Natural killer cell (primary cell): ENCODE measurements around the gene CAMSAP1. TPM values are rescaled to one million over a fixed set of nuclear protein-coding genes. Genes with fewer than 3 reads are reported as not detected.

ENCODE experiments used
- ATAC-seq, 3 donors: fragments of 150-1000 bp in 2 of 3; fragments of 200-7000 bp in 1 of 3; cut with Tn5 transposase; 1 replicate in 1 of 3; 2 replicates in 2 of 3; pipeline ENCODE4 v1.10.0; 2021; ENCODE audit warnings: mild to moderate bottlenecking in 2 of 3, moderate library complexity in 2 of 3
- DNase-seq, 2 donors: peaks; one replicate each; pipeline versions ENCODE4 v3.0.0 to v3.0.0-alpha.2; 2013 to 2021; ENCODE audit warnings: mixed read lengths in 1 of 2
- H3K27ac ChIP-seq: one replicate; pipeline ENCODE4 v1.5.1; 2013; ENCODE audit warnings: mild to moderate bottlenecking, low read length
- H3K27me3 ChIP-seq: one replicate; pipeline ENCODE4 v1.6.1; 2013; ENCODE audit warnings: low read length; ENCODE audit not compliant: control insufficient read depth, insufficient read depth
- H3K36me3 ChIP-seq: one replicate; pipeline ENCODE4 v1.6.1; 2013; ENCODE audit warnings: low read length; ENCODE audit not compliant: control insufficient read depth, insufficient read depth
- H3K4me1 ChIP-seq: one replicate; pipeline ENCODE4 v1.6.1; 2013; ENCODE audit warnings: low read length; ENCODE audit not compliant: control insufficient read depth, insufficient read depth
- H3K4me3 ChIP-seq: one replicate; pipeline ENCODE4 v1.5.1; 2013; ENCODE audit warnings: low read length
- H3K9me3 ChIP-seq: one replicate; pipeline ENCODE4 v1.6.1; 2013; ENCODE audit warnings: low read length; ENCODE audit not compliant: control insufficient read depth, insufficient read depth
- H3K27ac Mint-ChIP-seq, 2 donors: one replicate each; pipeline ENCODE4 v1.8.0; 2022; ENCODE audit warnings: mild to moderate bottlenecking in 2 of 2, mixed read lengths in 2 of 2, moderate library complexity in 1 of 2
- H3K27me3 Mint-ChIP-seq, 2 donors: one replicate each; pipeline ENCODE4 v1.8.0; 2022; ENCODE audit warnings: low read depth in 2 of 2, mixed read lengths in 2 of 2
- H3K36me3 Mint-ChIP-seq: one replicate; pipeline ENCODE4 v1.8.0; 2022; ENCODE audit warnings: mixed read lengths
- H3K4me1 Mint-ChIP-seq, 2 donors: one replicate each; pipeline ENCODE4 v1.8.0; 2022; ENCODE audit warnings: mixed read lengths in 2 of 2
- H3K4me3 Mint-ChIP-seq: one replicate; pipeline ENCODE4 v1.8.0; 2022; ENCODE audit warnings: mild to moderate bottlenecking, moderate library complexity, mixed read lengths
- H3K9me3 Mint-ChIP-seq, 2 donors: one replicate each; pipeline ENCODE4 v1.8.0; 2022; ENCODE audit warnings: mixed read lengths in 2 of 2
- CTCF ChIP-seq: fragments of 200-600 bp; IDR thresholded peaks from one replicate; pipeline ENCODE4 v1.8.0; 2022; ENCODE audit warnings: antibody characterized with exemption
- WGBS: methylation state at CpG from one replicate; pipeline ENCODE4 v1.1.7; 2013; ENCODE audit warnings: missing lambda C conversion rate; ENCODE audit not compliant: insufficient coverage; 5-methylcytosine and 5-hydroxymethylcytosine counted together
- intact Hi-C: fragments of 100-400 bp; cut with micrococcal nuclease; formaldehyde crosslinking; loops from one replicate; pipeline ENCODE4 v1.14.2; 2022
- total RNA-seq, 4 donors: library from RNA; stranded (reverse); fragments of 120-200 nt in 1 of 4; gene quantifications; one replicate each; pipeline versions ENCODE4 v1.2.3 to v1.2.4, GENCODE V29; 2013 to 2022

The CAMSAP1 gene
- total RNA-seq, 3 donors from 2014 or later (not counting 1 experiment from before 2014, with no cell fraction given), result 25.9 to 33.5 (median 28.1) TPM

DNA sequence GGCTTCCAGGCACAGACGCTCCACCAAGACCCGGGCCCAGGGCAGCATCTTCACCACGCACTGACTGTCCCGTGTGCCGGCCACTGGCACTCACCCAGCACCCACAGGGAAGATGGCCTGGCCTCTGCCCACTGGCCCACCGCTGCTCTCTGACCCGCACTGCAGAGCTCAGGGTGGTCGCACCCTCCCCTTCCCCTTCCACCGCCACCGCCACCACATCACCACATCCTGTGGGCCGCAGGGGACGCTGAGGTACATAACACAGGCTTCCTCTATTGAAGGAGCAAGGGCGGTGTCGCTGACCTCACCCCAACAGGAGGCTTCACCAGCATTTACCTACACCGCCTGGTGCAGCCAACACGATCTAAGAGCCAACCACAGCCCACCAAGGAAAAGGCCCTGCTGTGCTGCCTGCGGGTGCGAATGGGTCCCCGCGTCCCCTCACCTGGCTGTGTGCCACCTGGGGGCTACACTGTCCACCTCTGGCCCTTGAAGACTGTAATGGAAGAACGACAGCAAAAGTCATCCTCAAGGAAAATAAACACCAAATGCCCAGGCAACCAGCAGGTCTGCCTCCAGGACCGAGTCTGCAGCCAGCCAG, 101.8 kb downstream of the CAMSAP1 start:
- 32% methylated on average over 22 of the region's 22 CpGs for WGBS
- H3K27me3 Mint-ChIP-seq, result no peaks in the 10 kb centered on the region
- ATAC-seq, result peak in 1 of 3 donors; percentile 39
- no peaks in the 10 kb centered on the region for H3K9me3 ChIP-seq
- H3K4me3 Mint-ChIP-seq, result peak overlapping the region; percentile 31
- peak overlapping the region in 1 of 2 donors; percentile 54 for H3K27ac Mint-ChIP-seq
- peaks cover 10% of the 10 kb centered on the region for H3K36me3 Mint-ChIP-seq
- H3K36me3 ChIP-seq, result peaks cover 9% of the 10 kb centered on the region
- H3K4me1 Mint-ChIP-seq, result peaks cover 32 to 35% of the 10 kb centered on the region in 2 donors
- H3K27me3 ChIP-seq, result no peaks in the 10 kb centered on the region
- intact Hi-C loops, result no loop called here
- peaks cover 22% of the 10 kb centered on the region for H3K4me1 ChIP-seq
- H3K9me3 Mint-ChIP-seq, result no peaks in the 10 kb centered on the region
- DNase-seq, result no peak
- no peak for TF ChIP-seq CTCF
- H3K4me3 ChIP-seq, result no peak overlapping the region
- no peak overlapping the region for H3K27ac ChIP-seq

DNA sequence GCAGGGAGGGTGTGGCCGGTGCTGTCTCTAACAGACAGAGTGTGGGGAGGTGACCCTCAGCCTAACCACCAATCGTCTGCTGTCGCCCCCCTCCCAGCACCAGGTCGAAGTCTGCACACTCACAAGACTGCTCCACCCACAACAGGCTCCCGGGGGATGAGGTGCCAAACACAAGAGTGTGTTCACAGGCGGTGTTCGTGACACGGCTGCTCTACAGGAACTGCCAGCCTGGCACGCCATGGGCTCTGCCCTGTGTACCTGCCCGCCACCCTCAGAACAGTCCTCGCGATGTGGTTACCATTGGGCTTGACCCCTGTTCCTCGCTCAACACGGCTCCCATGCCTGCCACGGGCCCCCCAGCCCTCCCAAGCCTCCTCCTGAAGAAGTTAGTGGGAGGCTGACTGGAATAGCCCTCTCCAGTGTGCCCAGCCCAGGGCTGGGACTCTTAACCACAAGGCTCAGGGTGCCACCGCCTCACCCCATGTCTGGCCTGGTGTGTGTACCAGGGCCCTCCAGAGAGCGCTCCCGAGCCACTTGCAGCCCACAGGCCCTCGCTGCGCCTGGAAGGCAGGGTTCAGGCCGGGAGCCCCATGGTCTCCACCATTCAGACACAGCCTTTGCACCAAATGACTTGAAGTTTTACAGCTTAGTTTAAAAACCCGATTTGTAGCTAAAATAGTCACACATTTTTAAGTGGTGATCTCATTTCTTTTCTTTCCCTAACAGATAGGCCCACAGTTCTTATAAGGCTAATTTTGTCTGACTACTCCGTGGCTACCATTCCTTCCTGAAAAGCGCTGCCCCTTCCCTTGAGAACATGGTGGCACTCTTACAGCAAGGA, 102.5 kb downstream of the CAMSAP1 start:
- Histone ChIP-seq H3K4me3 (no peak overlapping the region), H3K36me3 (peaks cover 3% of the 10 kb centered on the region), H3K9me3 (no peaks in the 10 kb centered on the region), H3K27me3 (no peaks in the 10 kb centered on the region), H3K4me1 (peaks cover 22% of the 10 kb centered on the region), H3K27ac (no peak overlapping the region)
- Mint-ChIP-seq H3K27me3 (no peaks in the 10 kb centered on the region), H3K4me3 (no peak overlapping the region), H3K27ac (peak overlapping the region in 1 of 2 donors; percentile 54), H3K36me3 (peaks cover 3% of the 10 kb centered on the region), H3K9me3 (no peaks in the 10 kb centered on the region), H3K4me1 (peaks cover 32 to 35% of the 10 kb centered on the region in 2 donors)
- intact Hi-C loops, result no loop called here
- ATAC-seq (peak in 1 of 3 donors; percentile 24), DNase-seq (no peak)
- no peak for TF ChIP-seq CTCF
- WGBS, result 85% methylated on average over 24 of the region's 24 CpGs

GRCh38 chr9:135803441-135803840, 103.9 kb downstream of the CAMSAP1 start:
- ATAC-seq (no peak), DNase-seq (no peak)
- Histone ChIP-seq H3K27me3 (no peaks in the 10 kb centered on the region), H3K4me1 (peaks cover 22% of the 10 kb centered on the region), H3K36me3 (no peaks in the 10 kb centered on the region), H3K4me3 (no peak overlapping the region), H3K9me3 (no peaks in the 10 kb centered on the region), H3K27ac (no peak overlapping the region)
- Mint-ChIP-seq H3K27ac (no peak overlapping the region), H3K4me3 (no peak overlapping the region), H3K9me3 (no peaks in the 10 kb centered on the region), H3K36me3 (no peaks in the 10 kb centered on the region), H3K27me3 (peaks cover 0 to 1% of the 10 kb centered on the region in 2 donors), H3K4me1 (peaks cover 35% of the 10 kb centered on the region in 2 donors)
- intact Hi-C loops, result no loop called here
- no peak for TF ChIP-seq CTCF
- WGBS, result 95% methylated on average over 10 of the region's 10 CpGs
